ENCODE results near the gene HIVEP3.

HIVEP3 gene

GRCh38 chr1:41617336-41617735 is 301.4 kb downstream of the HIVEP3 start:
- H3K9me3 Mint-ChIP-seq = no peaks in the 10 kb centered on the region
- peaks cover 5% of the 10 kb centered on the region for H3K36me3 Mint-ChIP-seq (ENCODE audit: low read depth)
- H3K4me3 Mint-ChIP-seq = no peak overlapping the region
- no peaks in the 10 kb centered on the region for H3K27me3 Mint-ChIP-seq (ENCODE audit: low read depth)
- no peak for DNase-seq (ENCODE audit: low spot score)
- peaks cover 22% of the 10 kb centered on the region for H3K4me1 Mint-ChIP-seq (ENCODE audit: low read depth)
- no peak overlapping the region for H3K27ac Mint-ChIP-seq

GRCh38 chr1:41616563-41616962 is 302.2 kb downstream of the HIVEP3 start:
- peaks cover 2% of the 10 kb centered on the region for H3K36me3 Mint-ChIP-seq (ENCODE audit: low read depth)
- no peaks in the 10 kb centered on the region for H3K27me3 Mint-ChIP-seq (ENCODE audit: low read depth)
- DNase-seq (ENCODE audit: low spot score) = no peak

GRCh38 chr1:41615981-41616380 is 302.7 kb downstream of the HIVEP3 start:
- Mint-ChIP-seq H3K27me3 (ENCODE audit: low read depth) (no peaks in the 10 kb centered on the region), H3K4me3 (no peak overlapping the region), H3K36me3 (ENCODE audit: low read depth) (peaks cover 2% of the 10 kb centered on the region), H3K27ac (peak overlapping the region; percentile 41), H3K9me3 (no peaks in the 10 kb centered on the region), H3K4me1 (ENCODE audit: low read depth) (peaks cover 13% of the 10 kb centered on the region)
- DNase-seq (ENCODE audit: low spot score) = no peak

More at GRCh38 chr1:41616563-41616962, 302.2 kb downstream of the HIVEP3 start:
- no peak overlapping the region for H3K27ac Mint-ChIP-seq
- H3K4me1 Mint-ChIP-seq (ENCODE audit: low read depth) = peaks cover 15% of the 10 kb centered on the region
- H3K4me3 Mint-ChIP-seq = no peak overlapping the region
- no peaks in the 10 kb centered on the region for H3K9me3 Mint-ChIP-seq

- no peak for DNase-seq (ENCODE audit: low spot score)
- Mint-ChIP-seq H3K4me3 (no peak overlapping the region), H3K36me3 (ENCODE audit: low read depth) (peaks cover 2% of the 10 kb centered on the region), H3K9me3 (no peaks in the 10 kb centered on the region), H3K27me3 (ENCODE audit: low read depth) (no peaks in the 10 kb centered on the region), H3K27ac (peak overlapping the region; percentile 53), H3K4me1 (ENCODE audit: low read depth) (peaks cover 10% of the 10 kb centered on the region)
These were observed 303.4 kb downstream of the HIVEP3 start for GRCh38 chr1:41615316-41615715.

GRCh38 chr1:41614818-41615217 is 303.9 kb downstream of the HIVEP3 start:
- Mint-ChIP-seq H3K4me3 (no peak overlapping the region), H3K4me1 (ENCODE audit: low read depth) (peaks cover 11% of the 10 kb centered on the region), H3K27me3 (ENCODE audit: low read depth) (no peaks in the 10 kb centered on the region), H3K36me3 (ENCODE audit: low read depth) (peaks cover 2% of the 10 kb centered on the region), H3K27ac (no peak overlapping the region), H3K9me3 (no peaks in the 10 kb centered on the region)
- no peak for DNase-seq (ENCODE audit: low spot score)

GRCh38 chr1:41613689-41614574 is 304.8 kb downstream of the HIVEP3 start:
- H3K27me3 Mint-ChIP-seq (ENCODE audit: low read depth) = no peaks in the 10 kb centered on the region
- H3K27ac Mint-ChIP-seq = no peak overlapping the region
- peaks cover 11% of the 10 kb centered on the region for H3K4me1 Mint-ChIP-seq (ENCODE audit: low read depth)
- DNase-seq (ENCODE audit: low spot score) = no peak
- no peak overlapping the region for H3K4me3 Mint-ChIP-seq
- peaks cover 2% of the 10 kb centered on the region for H3K36me3 Mint-ChIP-seq (ENCODE audit: low read depth)
- no peaks in the 10 kb centered on the region for H3K9me3 Mint-ChIP-seq

GRCh38 chr1:41612953-41613352 is 305.8 kb downstream of the HIVEP3 start:
- no peak for DNase-seq (ENCODE audit: low spot score)
- Mint-ChIP-seq H3K36me3 (ENCODE audit: low read depth) (peaks cover 2% of the 10 kb centered on the region), H3K4me1 (ENCODE audit: low read depth) (peaks cover 12% of the 10 kb centered on the region), H3K27ac (no peak overlapping the region), H3K9me3 (no peaks in the 10 kb centered on the region), H3K27me3 (ENCODE audit: low read depth) (no peaks in the 10 kb centered on the region), H3K4me3 (no peak overlapping the region)

GRCh38 chr1:41611932-41612450 is 306.7 kb downstream of the HIVEP3 start:
- peaks cover 2% of the 10 kb centered on the region for H3K36me3 Mint-ChIP-seq (ENCODE audit: low read depth)

GRCh38 chr1:41611068-41611931 is 307.4 kb downstream of the HIVEP3 start:
- H3K27me3 Mint-ChIP-seq (ENCODE audit: low read depth) = no peaks in the 10 kb centered on the region
- no peak overlapping the region for H3K4me3 Mint-ChIP-seq
- peaks cover under 1% of the 10 kb centered on the region for H3K36me3 Mint-ChIP-seq (ENCODE audit: low read depth)
- H3K4me1 Mint-ChIP-seq (ENCODE audit: low read depth) = peaks cover 16% of the 10 kb centered on the region
- DNase-seq (ENCODE audit: low spot score) = no peak
- peaks cover 4% of the 10 kb centered on the region for H3K9me3 Mint-ChIP-seq
- H3K27ac Mint-ChIP-seq = no peak overlapping the region

More at GRCh38 chr1:41611932-41612450, 306.7 kb downstream of the HIVEP3 start:
- Mint-ChIP-seq H3K9me3 (peaks cover 3% of the 10 kb centered on the region), H3K27me3 (ENCODE audit: low read depth) (no peaks in the 10 kb centered on the region), H3K4me1 (ENCODE audit: low read depth) (peaks cover 18% of the 10 kb centered on the region), H3K4me3 (no peak overlapping the region), H3K27ac (no peak overlapping the region)
- DNase-seq (ENCODE audit: low spot score) = no peak

- DNase-seq (ENCODE audit: low spot score) = no peak
- peaks cover 4% of the 10 kb centered on the region for H3K36me3 Mint-ChIP-seq (ENCODE audit: low read depth)
These were observed 308.4 kb downstream of the HIVEP3 start for GRCh38 chr1:41610361-41610760.

GRCh38 chr1:41609166-41609883 is 309.4 kb downstream of the HIVEP3 start:
- no peak for DNase-seq (ENCODE audit: low spot score)
- H3K9me3 Mint-ChIP-seq = peaks cover 4% of the 10 kb centered on the region
- no peak overlapping the region for H3K27ac Mint-ChIP-seq
- H3K27me3 Mint-ChIP-seq (ENCODE audit: low read depth) = no peaks in the 10 kb centered on the region
- no peak overlapping the region for H3K4me3 Mint-ChIP-seq
- H3K36me3 Mint-ChIP-seq (ENCODE audit: low read depth) = peaks cover 4% of the 10 kb centered on the region
- H3K4me1 Mint-ChIP-seq (ENCODE audit: low read depth) = peaks cover 14% of the 10 kb centered on the region

More at GRCh38 chr1:41610361-41610760, 308.4 kb downstream of the HIVEP3 start:
- Mint-ChIP-seq H3K27ac (no peak overlapping the region), H3K4me3 (no peak overlapping the region), H3K4me1 (ENCODE audit: low read depth) (peaks cover 17% of the 10 kb centered on the region), H3K27me3 (ENCODE audit: low read depth) (no peaks in the 10 kb centered on the region), H3K9me3 (peaks cover 4% of the 10 kb centered on the region)

- Mint-ChIP-seq H3K27me3 (ENCODE audit: low read depth) (no peaks in the 10 kb centered on the region), H3K4me3 (no peak overlapping the region), H3K36me3 (ENCODE audit: low read depth) (peaks cover 8% of the 10 kb centered on the region), H3K4me1 (ENCODE audit: low read depth) (peaks cover 14% of the 10 kb centered on the region), H3K27ac (no peak overlapping the region), H3K9me3 (peaks cover 9% of the 10 kb centered on the region)
- no peak for DNase-seq (ENCODE audit: low spot score)
These were observed 310.5 kb downstream of the HIVEP3 start for GRCh38 chr1:41608211-41608610.

GRCh38 chr1:41607808-41608207 is 310.9 kb downstream of the HIVEP3 start:
- Mint-ChIP-seq H3K36me3 (ENCODE audit: low read depth) (peaks cover 8% of the 10 kb centered on the region), H3K4me1 (ENCODE audit: low read depth) (peaks cover 14% of the 10 kb centered on the region), H3K9me3 (peaks cover 9% of the 10 kb centered on the region), H3K4me3 (no peak overlapping the region), H3K27ac (no peak overlapping the region), H3K27me3 (ENCODE audit: low read depth) (no peaks in the 10 kb centered on the region)
- no peak for DNase-seq (ENCODE audit: low spot score)

Data from T-helper 2 cell treated with Interferon-gamma antibody and Interleukin-4, amounts not matched to agents 5 μg/mL and 100 μg/mL, for 36 hours (primary cell).